AG09319 (cell line): ENCODE measurements around the gene ZFYVE9.
"Not testable (repeated sequence)": the region's sequence is repeated elsewhere in the genome, so short reads cannot be mapped to it uniquely, and the experiment has no call there.

ENCODE experiments used
- DNase-seq: peaks from one replicate; pipeline ENCODE4 v3.0.0-alpha.2; 2010; ENCODE audit warnings: low read depth; ENCODE audit errors: extremely low read depth
- TF ChIP-seq, protein P1 (sequence below): IDR thresholded peaks from 2 replicates; pipeline ENCODE4 v1.5.1; 2011; ENCODE audit warnings: low read depth, mild to moderate bottlenecking, inconsistent platforms, low read length, moderate library complexity

ZFYVE9 gene

DNA sequence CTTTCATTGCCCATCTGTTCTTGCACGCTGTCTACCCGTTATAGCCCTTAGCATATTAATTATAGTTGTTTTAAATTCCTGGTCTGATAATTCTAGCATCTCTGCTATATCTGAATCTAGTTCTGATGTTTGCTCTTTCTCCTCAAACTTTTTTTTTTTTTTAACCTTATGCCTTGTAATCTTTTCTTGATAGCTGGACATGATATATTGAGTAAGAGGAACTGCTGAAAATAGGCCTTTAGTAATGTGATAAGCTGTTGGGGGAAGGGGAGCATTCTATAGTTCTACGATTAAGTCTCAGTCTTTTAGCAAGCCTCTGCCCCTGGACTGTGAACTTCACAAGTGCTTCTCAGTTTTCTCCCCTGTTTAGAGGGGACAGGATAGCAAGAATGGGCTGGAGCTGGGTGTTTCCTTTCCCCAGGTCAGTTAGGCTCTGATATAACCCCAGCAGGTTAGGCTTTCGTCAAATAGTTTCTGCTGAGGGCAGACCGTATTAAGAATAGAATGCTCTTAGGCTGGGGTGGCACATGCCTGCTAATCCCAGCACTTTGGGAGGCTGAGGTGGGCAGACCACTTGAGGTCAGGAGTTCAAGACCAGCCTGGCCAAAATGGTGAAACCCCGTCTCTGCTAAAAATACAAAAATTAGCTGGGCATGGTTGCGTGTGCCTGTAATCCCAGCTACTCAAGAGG, 62.2 kb downstream of the ZFYVE9 start:
- TF ChIP-seq, protein P1, sequence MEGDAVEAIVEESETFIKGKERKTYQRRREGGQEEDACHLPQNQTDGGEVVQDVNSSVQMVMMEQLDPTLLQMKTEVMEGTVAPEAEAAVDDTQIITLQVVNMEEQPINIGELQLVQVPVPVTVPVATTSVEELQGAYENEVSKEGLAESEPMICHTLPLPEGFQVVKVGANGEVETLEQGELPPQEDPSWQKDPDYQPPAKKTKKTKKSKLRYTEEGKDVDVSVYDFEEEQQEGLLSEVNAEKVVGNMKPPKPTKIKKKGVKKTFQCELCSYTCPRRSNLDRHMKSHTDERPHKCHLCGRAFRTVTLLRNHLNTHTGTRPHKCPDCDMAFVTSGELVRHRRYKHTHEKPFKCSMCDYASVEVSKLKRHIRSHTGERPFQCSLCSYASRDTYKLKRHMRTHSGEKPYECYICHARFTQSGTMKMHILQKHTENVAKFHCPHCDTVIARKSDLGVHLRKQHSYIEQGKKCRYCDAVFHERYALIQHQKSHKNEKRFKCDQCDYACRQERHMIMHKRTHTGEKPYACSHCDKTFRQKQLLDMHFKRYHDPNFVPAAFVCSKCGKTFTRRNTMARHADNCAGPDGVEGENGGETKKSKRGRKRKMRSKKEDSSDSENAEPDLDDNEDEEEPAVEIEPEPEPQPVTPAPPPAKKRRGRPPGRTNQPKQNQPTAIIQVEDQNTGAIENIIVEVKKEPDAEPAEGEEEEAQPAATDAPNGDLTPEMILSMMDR, result no peak
- no peak for DNase-seq

DNA sequence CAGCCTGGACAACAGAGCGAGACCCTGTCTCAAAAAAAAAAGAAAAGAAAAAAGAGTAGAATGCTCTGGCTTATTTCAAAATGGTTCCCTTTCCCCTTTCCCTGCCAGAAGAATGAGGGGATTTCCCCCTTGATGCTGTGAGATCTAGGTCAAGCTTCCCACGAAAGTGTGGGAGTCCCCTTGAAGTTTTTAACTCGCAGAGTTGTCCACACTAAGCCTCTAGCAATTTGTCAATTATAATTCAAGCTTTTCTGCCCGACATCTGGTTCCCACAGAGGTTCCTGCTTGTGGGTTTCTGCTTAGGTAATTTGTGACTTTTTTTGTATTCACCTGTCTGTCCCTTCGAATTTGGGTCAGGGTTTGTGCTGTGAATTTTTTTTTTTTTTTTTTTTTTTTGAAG, 62.8 kb downstream of the ZFYVE9 start:
- no peak for DNase-seq
- TF ChIP-seq, protein P1, result no peak

DNA sequence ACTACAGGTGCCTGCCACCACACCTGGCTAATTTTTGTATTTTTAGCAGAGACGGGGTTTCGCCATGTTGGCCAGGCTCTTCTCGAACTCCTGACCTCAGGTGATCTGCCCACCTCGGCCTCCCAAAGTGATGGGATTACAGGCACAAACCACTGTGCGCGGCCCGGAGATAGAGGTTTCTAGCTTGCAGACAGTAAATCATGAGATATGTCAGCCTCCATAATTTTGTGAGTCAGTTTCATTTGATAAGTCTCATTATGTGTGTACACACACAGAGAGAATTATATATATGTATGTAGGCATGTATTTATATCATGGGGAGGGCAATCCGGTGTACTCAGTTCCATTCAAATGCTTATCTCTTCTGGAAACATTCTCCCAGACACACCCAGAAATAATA, 64.8 kb downstream of the ZFYVE9 start:
- not testable (repeated sequence) for DNase-seq

DNA sequence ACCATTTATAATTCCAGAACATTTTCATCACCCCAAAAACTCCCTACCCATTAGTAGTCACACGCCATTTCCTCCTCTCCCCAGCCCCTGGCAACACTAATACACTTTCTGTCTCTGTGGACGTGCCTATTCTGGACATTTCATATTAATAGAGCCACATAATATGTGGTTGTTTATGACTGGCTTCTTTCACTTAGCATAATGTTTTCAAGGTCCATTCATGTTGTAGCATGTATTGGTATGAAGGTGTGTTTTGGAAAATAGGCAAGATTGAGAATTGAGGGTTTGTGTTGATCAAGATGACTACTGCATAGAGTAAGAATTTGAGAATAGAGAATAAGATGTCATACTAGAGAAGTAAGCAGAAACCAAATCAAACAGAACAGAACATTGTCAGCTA, 67.5 kb downstream of the ZFYVE9 start:
- DNase-seq, result no peak
- TF ChIP-seq, protein P1, result no peak

DNA sequence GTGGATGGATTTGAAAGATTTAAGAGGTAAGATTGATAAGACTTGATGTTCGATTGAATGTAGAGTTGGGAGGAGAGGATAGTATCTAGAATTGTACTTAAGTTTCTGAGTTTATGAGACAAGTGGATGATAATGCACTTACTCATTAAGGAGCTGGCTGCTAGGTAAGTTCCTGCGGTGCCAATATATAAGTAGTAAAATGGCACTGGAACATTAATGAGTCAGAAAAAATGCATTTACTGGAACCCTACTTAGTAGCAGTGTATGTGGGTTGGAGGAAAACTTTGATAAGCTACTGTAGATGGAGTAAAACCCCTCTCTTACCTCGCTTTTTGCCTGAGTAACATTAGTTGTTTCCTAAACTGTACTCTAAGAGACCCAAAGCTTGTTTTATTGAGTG, 68.2 kb downstream of the ZFYVE9 start:
- no peak for DNase-seq
- TF ChIP-seq, protein P1, result no peak

DNA sequence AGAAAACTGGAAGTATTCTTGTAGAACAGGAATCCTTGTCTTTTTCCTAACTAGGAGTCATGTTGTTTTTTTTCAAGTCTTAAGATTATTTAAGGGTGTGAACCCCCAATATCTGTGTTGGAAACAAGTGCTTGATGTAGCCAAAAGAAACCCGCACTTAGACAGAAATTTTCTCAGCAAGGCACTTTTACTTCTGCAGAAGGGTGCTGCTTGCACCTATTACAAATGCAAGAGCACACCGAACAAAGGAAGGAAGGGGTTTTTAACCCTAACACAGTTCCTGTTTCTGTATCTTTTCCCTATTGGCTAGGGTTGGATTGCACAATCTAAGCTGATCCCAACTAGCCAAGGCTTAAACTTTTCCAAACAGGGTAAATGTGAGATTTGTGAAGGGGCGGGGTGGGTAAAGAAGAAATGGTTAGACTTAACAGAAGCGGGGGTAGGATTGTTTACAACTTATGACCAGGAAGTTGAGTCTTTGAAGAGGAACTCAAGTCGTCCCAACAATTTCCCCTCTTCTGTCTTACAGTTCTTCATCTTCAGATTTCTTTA, 75.1 kb downstream of the ZFYVE9 start:
- TF ChIP-seq, protein P1, result no peak
- no peak for DNase-seq

DNA sequence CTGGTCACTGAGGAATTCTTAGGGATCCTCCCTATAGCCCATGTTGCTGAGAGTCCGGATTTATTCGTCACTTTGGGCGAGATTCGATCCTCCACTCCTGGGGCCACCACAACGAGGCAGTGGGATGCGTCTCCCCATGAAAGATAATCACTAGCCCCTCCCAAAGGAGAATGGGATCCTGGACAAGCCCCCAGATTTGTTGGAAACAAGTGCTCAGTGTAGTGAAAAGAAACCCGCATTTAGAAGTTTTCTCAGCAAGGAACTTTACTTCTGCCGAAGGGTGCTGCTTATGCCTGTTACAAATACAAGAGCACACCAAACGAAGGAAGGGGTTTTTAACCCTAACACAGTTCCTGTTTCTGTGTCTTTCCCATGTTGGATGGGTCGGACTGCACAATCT, 83.3 kb downstream of the ZFYVE9 start:
- no peak for DNase-seq
- TF ChIP-seq, protein P1, result no peak

DNA sequence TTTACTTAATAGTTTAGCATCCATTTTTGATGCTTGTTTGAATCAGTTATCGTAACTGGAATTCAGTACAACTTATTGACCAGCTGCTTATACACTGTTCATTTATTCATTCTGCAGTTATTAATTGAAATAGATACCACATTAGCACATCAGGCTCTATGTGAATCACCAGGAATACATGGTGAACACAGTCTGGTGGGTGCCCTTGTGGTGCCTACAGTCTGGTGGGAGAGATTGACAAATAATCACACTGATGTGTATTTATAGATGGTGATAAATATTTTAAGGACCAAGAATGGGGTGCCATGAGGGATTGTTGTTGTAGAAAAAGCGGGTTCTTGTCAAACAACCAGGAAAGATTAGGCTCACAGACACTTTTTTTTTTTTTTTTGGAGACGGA, 87.6 kb downstream of the ZFYVE9 start:
- DNase-seq, result no peak
- TF ChIP-seq, protein P1, result no peak
